ENCODE measurements around the gene RNF5. TPM values are rescaled to one million over a fixed set of nuclear protein-coding genes. Genes with fewer than 3 reads are reported as not detected.
"Not testable (repeated sequence)": the region's sequence is repeated elsewhere in the genome, so short reads cannot be mapped to it uniquely, and the experiment has no call there.

The RNF5 gene
- total and polyA plus RNA-seq, 3 donors from 2014 or later: 67.1 to 79.0 (median 76.1) TPM

DNA sequence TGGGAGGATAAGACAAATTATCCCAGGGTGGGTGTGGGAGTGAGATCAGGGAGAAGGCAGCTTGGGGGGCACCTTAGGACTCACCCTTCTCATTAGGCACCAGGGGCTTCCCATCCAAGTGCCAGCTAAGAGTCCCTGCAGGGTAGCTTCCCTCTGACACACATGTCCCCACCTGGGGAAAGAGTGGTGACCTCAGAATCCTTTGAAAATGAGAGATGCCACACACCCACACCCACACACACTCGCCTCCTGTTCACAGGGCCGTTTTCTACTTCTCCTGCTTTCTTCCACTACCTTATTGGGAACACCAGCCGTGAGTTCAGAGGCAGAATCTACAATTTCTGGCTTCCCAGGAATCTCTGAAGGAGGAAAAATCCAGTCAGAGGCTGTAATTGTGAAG lies 4.8 kb downstream of the RNF5 start:
- no peak for DNase-seq
- Histone ChIP-seq H3K27me3 (no peaks in the 10 kb centered on the region), H3K4me1 (peaks cover 22% of the 10 kb centered on the region), H3K27ac (no peak overlapping the region), H3K36me3 (ENCODE audit: low read depth, missing control alignments) (no peaks in the 10 kb centered on the region), H3K9me3 (no peaks in the 10 kb centered on the region), H3K4me3 (no peak overlapping the region)
- TF ChIP-seq POLR2A (IDR thresholded peaks at IDR 0.05): no peak
- TF ChIP-seq, protein P1, sequence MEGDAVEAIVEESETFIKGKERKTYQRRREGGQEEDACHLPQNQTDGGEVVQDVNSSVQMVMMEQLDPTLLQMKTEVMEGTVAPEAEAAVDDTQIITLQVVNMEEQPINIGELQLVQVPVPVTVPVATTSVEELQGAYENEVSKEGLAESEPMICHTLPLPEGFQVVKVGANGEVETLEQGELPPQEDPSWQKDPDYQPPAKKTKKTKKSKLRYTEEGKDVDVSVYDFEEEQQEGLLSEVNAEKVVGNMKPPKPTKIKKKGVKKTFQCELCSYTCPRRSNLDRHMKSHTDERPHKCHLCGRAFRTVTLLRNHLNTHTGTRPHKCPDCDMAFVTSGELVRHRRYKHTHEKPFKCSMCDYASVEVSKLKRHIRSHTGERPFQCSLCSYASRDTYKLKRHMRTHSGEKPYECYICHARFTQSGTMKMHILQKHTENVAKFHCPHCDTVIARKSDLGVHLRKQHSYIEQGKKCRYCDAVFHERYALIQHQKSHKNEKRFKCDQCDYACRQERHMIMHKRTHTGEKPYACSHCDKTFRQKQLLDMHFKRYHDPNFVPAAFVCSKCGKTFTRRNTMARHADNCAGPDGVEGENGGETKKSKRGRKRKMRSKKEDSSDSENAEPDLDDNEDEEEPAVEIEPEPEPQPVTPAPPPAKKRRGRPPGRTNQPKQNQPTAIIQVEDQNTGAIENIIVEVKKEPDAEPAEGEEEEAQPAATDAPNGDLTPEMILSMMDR (IDR thresholded peaks at IDR 0.05): no peak
- WGBS, 2 donors: 81 to 88% methylated on average over 3 of the region's 3 CpGs
- intact Hi-C loops (cut with DNase I; ENCODE audit: low total_unique reads): no loop called here

DNA sequence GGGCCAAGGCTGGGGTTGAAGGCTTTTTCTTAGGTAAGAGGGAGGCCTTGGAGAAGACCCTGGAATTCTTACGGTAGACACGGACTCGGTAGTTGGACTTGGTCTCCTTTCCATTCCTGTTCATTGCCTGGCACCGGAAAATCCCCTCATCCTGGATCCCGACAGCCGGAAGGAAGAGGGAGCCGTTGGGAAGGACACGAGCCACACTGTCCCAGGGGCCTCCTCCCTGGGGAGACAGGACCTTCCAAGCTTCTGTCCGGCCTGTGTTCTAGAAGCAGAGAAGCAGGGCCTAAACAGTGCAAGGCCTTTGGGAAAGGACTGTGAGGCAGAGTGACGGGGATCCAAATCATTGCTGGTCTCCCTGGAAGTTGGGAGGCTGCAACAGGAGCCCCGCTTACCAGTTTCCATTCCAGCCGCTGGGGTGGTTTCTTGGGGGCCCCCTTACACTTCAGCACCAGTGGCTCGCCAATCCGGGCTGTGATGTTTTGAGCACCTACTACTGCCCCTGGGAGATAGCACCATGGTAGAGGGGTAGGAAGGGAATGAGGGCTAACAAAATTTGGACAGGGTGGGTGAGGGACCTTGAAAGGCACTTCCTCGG lies 5.4 kb downstream of the RNF5 start:
- intact Hi-C loops (cut with DNase I; ENCODE audit: low total_unique reads): no loop called here
- WGBS, 2 donors: 80 to 84% methylated on average over 12 to 15 of the region's 15 CpGs
- H3K4me1 ChIP-seq: peaks cover 26% of the 10 kb centered on the region

DNA sequence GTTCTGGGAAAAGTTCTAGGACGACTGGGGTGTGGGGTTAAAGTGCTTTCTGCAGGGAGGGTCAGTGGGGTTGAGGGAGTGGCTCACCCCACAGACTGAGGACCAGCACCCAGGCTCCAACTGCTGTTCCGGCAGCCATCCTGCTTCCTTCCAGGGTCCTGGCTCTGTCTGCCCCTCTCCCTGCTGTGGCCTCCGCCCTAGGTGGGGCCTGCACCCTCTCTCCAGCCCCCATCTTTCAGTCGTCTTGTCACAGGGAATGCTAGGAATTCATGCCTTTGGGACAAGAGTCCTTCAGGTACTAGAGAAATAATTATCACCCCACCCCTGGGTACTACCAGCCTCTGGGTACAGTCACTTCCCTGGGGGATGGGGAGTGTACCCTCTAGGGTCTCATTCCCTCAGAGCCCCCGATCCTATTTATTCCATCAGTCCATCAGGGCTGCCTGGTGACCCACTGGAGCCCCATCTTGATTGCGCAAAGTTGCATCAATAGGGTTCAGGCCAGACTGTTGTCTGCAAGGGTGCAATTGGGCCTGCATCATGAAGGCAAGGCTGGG lies 6.0 kb downstream of the RNF5 start, which contains the start of gene AGER:
Gene AGER (minus strand): TSS at position 170 of the 557 bp plus-strand sequence. CDS start 31 bp downstream, at position 139.
- intact Hi-C loops (cut with DNase I; ENCODE audit: low total_unique reads): no loop called here
- DNase-seq: no peak
- Histone ChIP-seq H3K9me3 (no peaks in the 10 kb centered on the region), H3K36me3 (ENCODE audit: low read depth, missing control alignments) (no peaks in the 10 kb centered on the region), H3K27me3 (no peaks in the 10 kb centered on the region), H3K27ac (peak within 1 kb of the TSS in 1 of 2 donors; percentile 84), H3K4me1 (peaks cover 26% of the 10 kb centered on the region), H3K4me3 (no peak within 1 kb of the TSS)
- TF ChIP-seq POLR2A (IDR thresholded peaks at IDR 0.05): no peak
- TF ChIP-seq, protein P1 (IDR thresholded peaks at IDR 0.05): no peak
- 74 to 78% methylated on average over 5 to 6 of the region's 6 CpGs for WGBS, 2 donors

More for the DNA sequence above, 5.4 kb downstream of the RNF5 start:
- Histone ChIP-seq H3K9me3 (no peaks in the 10 kb centered on the region), H3K27me3 (no peaks in the 10 kb centered on the region), H3K4me3 (no peak overlapping the region), H3K27ac (peak overlapping the region in 1 of 2 donors; percentile 84), H3K36me3 (ENCODE audit: low read depth, missing control alignments) (no peaks in the 10 kb centered on the region)
- TF ChIP-seq POLR2A (IDR thresholded peaks at IDR 0.05): no peak
- TF ChIP-seq, protein P1 (IDR thresholded peaks at IDR 0.05): no peak
- DNase-seq: no peak

DNA sequence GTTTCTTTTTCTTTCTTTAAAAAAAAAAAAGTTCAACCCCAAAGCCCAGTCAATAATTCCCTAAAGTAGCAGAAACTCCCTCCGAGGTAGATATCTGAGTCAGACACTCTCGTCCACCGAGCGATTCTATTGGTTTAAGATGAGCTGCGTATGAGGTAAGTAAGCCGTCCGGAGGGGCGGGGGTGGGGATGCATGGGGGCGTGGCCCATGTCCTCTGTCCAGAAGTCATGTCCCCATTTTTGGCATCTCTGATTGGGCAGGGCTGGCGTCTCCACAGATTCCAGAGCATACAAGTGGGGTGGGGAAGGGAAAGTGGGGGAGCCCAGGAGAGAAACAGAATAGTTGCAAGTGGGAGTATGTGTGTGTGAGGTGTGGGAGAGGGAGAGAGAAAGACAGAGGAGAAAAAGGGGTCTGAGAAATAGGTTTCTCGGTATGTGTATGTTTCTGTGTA lies 7.5 kb downstream of the RNF5 start:
- Histone ChIP-seq H3K4me1 (peaks cover 25% of the 10 kb centered on the region), H3K27ac (peak overlapping the region; percentile 76 to 84)
- H3K9me3 ChIP-seq; H3K4me3 ChIP-seq; intact Hi-C loops (cut with DNase I; ENCODE audit: low total_unique reads); H3K27me3 ChIP-seq; H3K36me3 ChIP-seq (ENCODE audit: low read depth, missing control alignments): not testable (repeated sequence)
- DNase-seq: peak; percentile 92
- WGBS, 2 donors: 33 to 39% methylated on average over 11 of the region's 11 CpGs

DNA sequence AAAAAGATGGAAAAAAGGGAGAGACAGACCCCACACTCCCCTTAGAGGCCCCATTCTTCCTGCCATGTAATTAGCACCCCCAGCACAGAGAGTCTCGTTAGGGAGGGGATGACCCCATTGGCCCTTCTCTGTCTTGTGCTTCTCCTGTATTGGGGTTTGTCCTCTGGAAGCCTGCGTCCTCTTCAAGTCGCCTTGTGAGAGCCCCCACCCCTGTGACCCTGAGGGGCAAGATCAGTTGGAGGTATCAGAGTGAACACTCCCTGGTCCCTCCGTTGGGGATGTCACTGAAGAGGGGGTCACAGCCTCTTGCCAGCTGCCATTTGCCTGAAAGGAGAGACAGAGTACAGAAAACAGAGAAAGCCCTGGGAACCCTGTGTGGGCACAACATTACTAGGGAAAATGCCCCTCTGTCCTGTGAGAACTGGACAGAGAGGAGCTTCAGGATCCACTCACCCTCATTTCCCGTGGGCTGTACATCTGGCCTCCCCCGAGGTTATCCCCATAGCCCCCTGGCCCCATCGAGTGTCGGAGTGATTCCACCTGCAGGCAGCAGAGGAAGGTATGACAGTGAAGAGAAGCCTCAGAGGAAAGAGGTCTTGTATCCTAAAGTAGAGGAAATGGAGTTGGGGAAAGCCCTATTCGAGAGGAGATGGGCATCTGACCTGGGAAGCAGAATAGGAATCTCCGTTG lies 8.1 kb downstream of the RNF5 start:
- 56 to 63% methylated on average over 10 of the region's 10 CpGs for WGBS, 2 donors
- peaks cover 31% of the 10 kb centered on the region for H3K4me1 ChIP-seq
- H3K4me3 ChIP-seq; H3K9me3 ChIP-seq; intact Hi-C loops (cut with DNase I; ENCODE audit: low total_unique reads); DNase-seq; H3K36me3 ChIP-seq (ENCODE audit: low read depth, missing control alignments); H3K27me3 ChIP-seq: not testable (repeated sequence)
- H3K27ac ChIP-seq: peak overlapping the region; percentile 76 to 84

All from testis (tissue), 3 donors.